Measurements from ENCODE around the gene TMC6. TPM values are rescaled to one million over a fixed set of nuclear protein-coding genes. Genes with fewer than 3 reads are reported as not detected.

The TMC6 gene
- polyA plus RNA-seq, 1 experiment, result 0.51 TPM

- no peak for TF ChIP-seq CTCF (IDR thresholded peaks at IDR 0.05; ENCODE audit: low read depth, low read length)
- POLR2A ChIA-PET, result no interaction called here
- Histone ChIP-seq H3K27me3 (ENCODE audit: control insufficient read depth, insufficient read depth, low read length) (no peaks in the 10 kb centered on the region), H3K9me3 (ENCODE audit: control insufficient read depth, insufficient read depth, low read length) (no peaks in the 10 kb centered on the region), H3K4me3 (ENCODE audit: low read depth, low read length) (no peak overlapping the region), H3K27ac (ENCODE audit: low read depth, low read length) (no peak overlapping the region)
- no peak for DNase-seq (ENCODE audit: low read depth, low spot score)
- CTCF ChIA-PET, result interaction anchor here (1.0 to 1.7 kb wide), 3 partner anchors 11 to 45 kb away, joined by 3 to 6 read pairs (median 5); no protein-coding TSS in a partner anchor
Measured at GRCh38 chr17:78063489-78063888, 65.1 kb downstream of the TMC6 start.

- no peak for DNase-seq (ENCODE audit: low read depth, low spot score)
- no peaks in the 10 kb centered on the region for H3K27me3 ChIP-seq (ENCODE audit: control insufficient read depth, insufficient read depth, low read length)
- no peak overlapping the region for H3K27ac ChIP-seq (ENCODE audit: low read depth, low read length)
- TF ChIP-seq CTCF (IDR thresholded peaks at IDR 0.05; ENCODE audit: low read depth, low read length), result no peak
- H3K9me3 ChIP-seq (ENCODE audit: control insufficient read depth, insufficient read depth, low read length), result no peaks in the 10 kb centered on the region
- CTCF ChIA-PET, result interaction anchor here (1.2 to 1.5 kb wide), 3 partner anchors 10 to 43 kb away, joined by 3 to 7 read pairs (median 6); no protein-coding TSS in a partner anchor
- H3K4me3 ChIP-seq (ENCODE audit: low read depth, low read length), result no peak overlapping the region
- POLR2A ChIA-PET, result no interaction called here
Measured at GRCh38 chr17:78062596-78062995, 66.0 kb downstream of the TMC6 start.

Small RNA genes lying within 50 kb of the gene (small RNA-seq; reads per million reads assigned to genes)
- not detected for gene RNU6-625P (ENCODE audit: insufficient read length, low read depth)

Other genes with a start within 250 kb of the TMC6 start
- 1.2 and 2.2 TPM in 2 replicates for gene TNRC6C, start 170.1 kb downstream of the TMC6 start, polyA plus RNA-seq (2011; rRNA removed)
- gene TMC8, start 2.0 kb upstream of the TMC6 start, polyA plus RNA-seq (2011; rRNA removed), result not detected in 2 replicates
- gene C17orf99, start 17.6 kb upstream of the TMC6 start, polyA plus RNA-seq (2011; rRNA removed), result not detected in 2 replicates
- gene SYNGR2, start 39.8 kb upstream of the TMC6 start, polyA plus RNA-seq (2011; rRNA removed), result 26.7 and 38.6 TPM in 2 replicates
- gene TK1, start 58.3 kb upstream of the TMC6 start, polyA plus RNA-seq (2011; rRNA removed), result 27.1 and 31.4 TPM in 2 replicates
- gene AFMID, start 58.6 kb upstream of the TMC6 start, polyA plus RNA-seq (2011; rRNA removed), result 26.2 and 30.2 TPM in 2 replicates
- gene BIRC5, start 85.5 kb upstream of the TMC6 start, polyA plus RNA-seq (2011; rRNA removed), result 11.6 and 15.3 TPM in 2 replicates
- not detected in 2 replicates for gene TMEM235, start 102.9 kb upstream of the TMC6 start, polyA plus RNA-seq (2011; rRNA removed)
- gene SOCS3, start 231.3 kb upstream of the TMC6 start, polyA plus RNA-seq (2011; rRNA removed), result 15.3 and 21.0 TPM in 2 replicates
- gene PGS1, start 249.9 kb upstream of the TMC6 start, polyA plus RNA-seq (2011; rRNA removed), result 31.0 and 31.7 TPM in 2 replicates